Parathyroid adenoma (tissue), 2 donors: ENCODE data around the gene KCNH2.
A peak's percentile ranks its signal among the peaks of the same experiment; 100 is the strongest.

Source experiments
- H2AFZ ChIP-seq: fragments of 300-600 bp; sonication (generic); one replicate; pipeline ENCODE4 v1.7.0; 2017; ENCODE audit warnings: antibody characterized with exemption, mild to moderate bottlenecking
- H3K27ac ChIP-seq: fragments of 300-600 bp; sonication (generic); one replicate; pipeline ENCODE4 v1.7.0; 2017
- H3K27me3 ChIP-seq: fragments of 300-600 bp; sonication (generic); one replicate; pipeline ENCODE4 v1.7.0; 2017; ENCODE audit warnings: low read length; ENCODE audit not compliant: control insufficient read depth, insufficient read depth
- H3K36me3 ChIP-seq: fragments of 300-600 bp; sonication (generic); one replicate; pipeline ENCODE4 v1.7.0; 2017; ENCODE audit warnings: low read length; ENCODE audit not compliant: control insufficient read depth, insufficient read depth
- H3K4me1 ChIP-seq: fragments of 300-600 bp; sonication (generic); one replicate; pipeline ENCODE4 v1.7.0; 2017; ENCODE audit warnings: control low read depth
- H3K4me2 ChIP-seq: fragments of 300-600 bp; sonication (generic); one replicate; pipeline ENCODE4 v1.7.0; 2017; ENCODE audit warnings: low read length
- H3K4me3 ChIP-seq: fragments of 300-600 bp; sonication (generic); one replicate; pipeline ENCODE4 v1.7.0; 2017; ENCODE audit warnings: low read depth, low read length
- H3K79me2 ChIP-seq: fragments of 300-600 bp; sonication (generic); one replicate; pipeline ENCODE4 v1.7.0; 2017; ENCODE audit warnings: control low read depth
- H3K9ac ChIP-seq: fragments of 300-600 bp; sonication (generic); one replicate; pipeline ENCODE4 v1.7.0; 2017; ENCODE audit warnings: mild to moderate bottlenecking
- H3K9me3 ChIP-seq: fragments of 300-600 bp; sonication (generic); one replicate; pipeline ENCODE4 v1.7.0; 2017; ENCODE audit warnings: low read length; ENCODE audit not compliant: control insufficient read depth
- CTCF ChIP-seq: fragments of 300-600 bp; sonication (generic); IDR thresholded peaks from one replicate; pipeline ENCODE4 v1.7.0; 2017; ENCODE audit warnings: antibody characterized with exemption, mild to moderate bottlenecking
- donor health status: primary hyperparathyroidism.

KCNH2 gene

GRCh38 chr7:150970424-150970823 lies 7.7 kb downstream of the KCNH2 start:
- H3K4me2 ChIP-seq = no peak overlapping the region
- no peak overlapping the region for H3K9ac ChIP-seq
- TF ChIP-seq CTCF = no peak
- peaks cover 13% of the 10 kb centered on the region for H3K79me2 ChIP-seq
- no peaks in the 10 kb centered on the region for H3K9me3 ChIP-seq
- H3K4me1 ChIP-seq = peaks cover 36% of the 10 kb centered on the region
- no peaks in the 10 kb centered on the region for H3K27me3 ChIP-seq
- no peak overlapping the region for H3K4me3 ChIP-seq
- H3K36me3 ChIP-seq = no peaks in the 10 kb centered on the region
- H3K27ac ChIP-seq = no peak overlapping the region
- no peak overlapping the region for H2AFZ ChIP-seq

- no peaks in the 10 kb centered on the region for H3K36me3 ChIP-seq
- no peaks in the 10 kb centered on the region for H3K27me3 ChIP-seq
- H3K4me3 ChIP-seq = no peak overlapping the region
- peaks cover 20% of the 10 kb centered on the region for H3K79me2 ChIP-seq
- TF ChIP-seq CTCF = no peak
- H3K4me2 ChIP-seq = no peak overlapping the region
- H3K27ac ChIP-seq = no peak overlapping the region
- no peak overlapping the region for H3K9ac ChIP-seq
- no peak overlapping the region for H2AFZ ChIP-seq
- H3K9me3 ChIP-seq = no peaks in the 10 kb centered on the region
- H3K4me1 ChIP-seq = peaks cover 36% of the 10 kb centered on the region
These were observed 8.6 kb downstream of the KCNH2 start for GRCh38 chr7:150969475-150969874.

- H3K4me1 ChIP-seq = peaks cover 42% of the 10 kb centered on the region
- no peak overlapping the region for H3K27ac ChIP-seq
These were observed 9.3 kb downstream of the KCNH2 start for GRCh38 chr7:150968734-150969372.

GRCh38 chr7:150968056-150968733 lies 9.9 kb downstream of the KCNH2 start:
- Histone ChIP-seq H3K4me1 (peaks cover 44% of the 10 kb centered on the region), H3K9me3 (no peaks in the 10 kb centered on the region), H3K36me3 (no peaks in the 10 kb centered on the region), H3K79me2 (peaks cover 28% of the 10 kb centered on the region), H3K27ac (peak overlapping the region; percentile 66), H3K4me2 (no peak overlapping the region), H3K9ac (no peak overlapping the region), H3K27me3 (no peaks in the 10 kb centered on the region), H2AFZ (no peak overlapping the region), H3K4me3 (no peak overlapping the region)
- TF ChIP-seq CTCF = no peak

More at GRCh38 chr7:150968734-150969372, 9.3 kb downstream of the KCNH2 start:
- H3K9me3 ChIP-seq = no peaks in the 10 kb centered on the region
- no peak for TF ChIP-seq CTCF
- peaks cover 26% of the 10 kb centered on the region for H3K79me2 ChIP-seq
- H2AFZ ChIP-seq = no peak overlapping the region
- H3K4me2 ChIP-seq = no peak overlapping the region
- no peak overlapping the region for H3K4me3 ChIP-seq
- H3K27me3 ChIP-seq = no peaks in the 10 kb centered on the region
- H3K9ac ChIP-seq = no peak overlapping the region
- H3K36me3 ChIP-seq = no peaks in the 10 kb centered on the region

GRCh38 chr7:150967349-150967748 lies 10.8 kb downstream of the KCNH2 start:
- Histone ChIP-seq H3K36me3 (no peaks in the 10 kb centered on the region), H2AFZ (no peak overlapping the region), H3K4me2 (peak overlapping the region; percentile 36), H3K79me2 (peaks cover 37% of the 10 kb centered on the region), H3K27ac (peak overlapping the region; percentile 66), H3K9me3 (no peaks in the 10 kb centered on the region), H3K27me3 (no peaks in the 10 kb centered on the region), H3K4me3 (no peak overlapping the region), H3K9ac (no peak overlapping the region), H3K4me1 (peaks cover 44% of the 10 kb centered on the region)
- no peak for TF ChIP-seq CTCF
